ENCODE data around the gene ARHGAP30.
"Not testable (repeated sequence)": the region's sequence is repeated elsewhere in the genome, so short reads cannot be mapped to it uniquely, and the experiment has no call there.

Gene ARHGAP30

GRCh38 chr1:161069731-161070270, at the start of gene ARHGAP30:
TSS of gene ARHGAP30 (minus strand) at chr1:161069891. CDS start at chr1:161069624, 267 bp downstream.
- DNase-seq = no peak

- peak; percentile 66 to 91 for DNase-seq
Observed at GRCh38 chr1:161117759-161118581, 48.3 kb upstream of the ARHGAP30 start, which contains the start of the genes NIT1 and PFDN2. TSS of gene NIT1 (plus strand) at chr1:161118105. CDS start at chr1:161118177, 72 bp downstream. TSS of gene PFDN2 (minus strand) at chr1:161118037. CDS start at chr1:161118026, 11 bp downstream.

DNA sequence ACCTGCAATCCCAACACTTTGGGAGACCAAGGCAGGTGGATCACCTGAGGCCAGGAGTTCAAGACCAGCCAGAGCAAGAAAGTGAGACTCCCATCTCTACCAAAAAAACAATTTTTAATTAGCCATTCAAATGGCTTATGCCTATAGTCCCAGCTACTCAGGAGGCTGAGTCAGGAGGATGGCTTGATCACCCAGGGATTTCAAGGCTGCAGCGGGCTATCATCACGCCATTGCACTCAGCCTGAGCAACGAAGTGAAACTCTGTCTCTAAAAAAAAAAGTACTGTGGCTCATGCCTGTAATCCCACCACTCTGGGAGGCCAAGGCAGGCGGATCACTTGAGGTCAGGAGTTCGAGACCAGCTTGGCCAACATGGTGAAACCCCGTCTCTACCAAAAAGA, 46.3 kb upstream of the ARHGAP30 start:
- DNase-seq = not testable (repeated sequence)

DNA sequence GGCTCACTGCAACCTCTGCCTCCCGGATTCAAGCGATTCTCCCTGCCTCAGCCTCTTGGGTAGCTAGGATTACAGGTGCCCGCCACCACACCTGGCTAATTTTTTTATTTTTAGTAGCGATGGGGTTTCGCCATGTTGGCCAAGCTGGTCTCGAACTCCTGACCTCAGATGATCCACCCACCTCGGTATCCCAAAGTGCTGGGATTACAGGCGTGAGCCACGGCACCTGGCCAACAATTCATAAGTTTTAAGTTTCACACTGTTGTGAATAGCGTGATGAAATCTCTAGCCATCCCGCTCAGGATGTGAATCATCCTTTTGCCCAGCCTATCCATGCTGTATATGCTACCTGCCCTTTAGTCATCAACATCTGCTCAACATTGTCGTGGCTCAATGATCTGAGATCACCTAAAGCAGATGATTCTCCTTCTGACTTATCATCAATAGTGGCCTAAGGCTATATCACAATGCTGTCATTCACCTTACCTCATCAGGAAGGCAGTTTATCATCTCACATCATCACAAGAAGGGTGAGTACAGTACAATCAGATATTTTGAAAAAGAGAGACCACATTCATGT, 45.5 kb upstream of the ARHGAP30 start:
- no peak for DNase-seq

- DNase-seq = no peak
Observed at GRCh38 chr1:161114556-161114955, 44.9 kb upstream of the ARHGAP30 start.

DNA sequence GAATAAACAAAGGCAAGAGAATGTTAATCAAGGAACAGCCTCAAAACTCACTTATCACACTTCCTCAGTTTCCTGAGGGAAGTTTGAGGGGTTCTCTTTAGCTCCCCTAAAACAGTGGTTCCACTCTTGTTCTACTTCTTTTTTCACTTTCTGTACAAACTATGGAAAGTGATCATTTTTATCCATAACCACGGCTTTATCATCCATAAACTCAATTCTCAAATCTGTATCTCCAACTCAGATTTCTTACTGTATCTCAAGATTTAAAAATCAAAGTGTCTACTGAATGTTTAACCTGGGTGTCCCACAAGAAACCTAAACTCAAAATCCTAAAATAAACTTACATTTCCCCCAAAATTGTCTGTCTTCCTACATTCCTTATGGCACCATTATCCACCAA, 44.2 kb upstream of the ARHGAP30 start:
- DNase-seq = no peak

DNA sequence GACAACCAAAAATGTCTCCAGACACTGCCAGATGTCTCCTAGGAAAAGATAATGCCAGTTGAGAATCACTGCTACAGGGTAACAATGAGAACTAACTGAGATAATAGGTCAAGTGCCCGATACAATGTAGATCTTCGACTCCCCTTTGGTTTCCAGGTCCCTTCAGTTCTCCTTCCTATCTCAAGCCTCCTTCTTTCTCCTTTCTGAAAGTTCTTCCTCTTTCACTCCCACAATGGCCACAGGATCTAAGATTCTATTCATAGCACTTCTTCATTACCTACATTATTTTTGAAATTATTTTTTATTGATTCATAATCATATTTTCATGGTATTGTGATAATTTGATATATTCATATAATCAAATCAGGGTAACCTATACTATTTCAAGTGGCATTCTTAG, 41.8 kb upstream of the ARHGAP30 start:
- no peak for DNase-seq

DNA sequence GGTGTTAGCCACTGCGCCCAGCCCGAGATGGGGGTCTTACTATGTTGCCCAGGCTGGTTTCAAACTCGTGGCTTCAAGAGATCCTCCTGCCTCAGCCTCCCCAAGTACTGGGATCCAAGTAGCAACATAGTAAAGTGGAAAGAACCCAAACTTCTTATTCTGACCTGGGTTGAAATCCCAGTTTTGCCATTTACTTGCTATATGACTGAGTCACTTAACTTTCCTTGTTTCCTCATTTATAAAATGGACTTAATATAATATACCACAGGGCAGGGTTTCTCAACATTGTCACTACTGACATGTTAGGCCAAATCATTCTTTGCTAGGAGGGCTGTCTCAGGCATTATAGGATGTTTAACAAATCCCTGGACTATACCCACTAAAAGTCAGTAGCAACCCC, 41.4 kb upstream of the ARHGAP30 start:
- no peak for DNase-seq

GRCh38 chr1:161106431-161106830, 36.7 kb upstream of the ARHGAP30 start:
- no peak for DNase-seq

DNA sequence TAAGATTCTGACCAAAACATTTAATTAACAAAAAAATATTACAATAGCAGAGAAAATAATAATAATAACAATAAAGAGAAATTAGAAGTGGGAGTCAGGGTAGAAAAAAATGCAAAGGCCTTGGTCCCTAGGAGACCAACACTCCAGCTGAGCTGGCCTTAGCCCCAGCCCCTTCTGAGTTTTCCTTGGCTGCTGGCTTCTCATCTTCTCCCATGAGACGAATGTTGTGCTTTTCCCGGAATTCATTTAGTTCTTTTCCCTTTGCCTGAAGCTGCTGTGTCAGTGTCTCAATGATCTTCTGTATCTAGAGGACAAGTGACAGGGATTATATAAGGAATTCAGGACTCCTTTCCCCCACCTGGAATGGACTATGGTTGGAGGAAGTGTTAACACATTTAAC, 30.9 kb upstream of the ARHGAP30 start:
- DNase-seq = no peak

- no peak for DNase-seq
Observed at GRCh38 chr1:161099090-161099802, 29.6 kb upstream of the ARHGAP30 start.

DNA sequence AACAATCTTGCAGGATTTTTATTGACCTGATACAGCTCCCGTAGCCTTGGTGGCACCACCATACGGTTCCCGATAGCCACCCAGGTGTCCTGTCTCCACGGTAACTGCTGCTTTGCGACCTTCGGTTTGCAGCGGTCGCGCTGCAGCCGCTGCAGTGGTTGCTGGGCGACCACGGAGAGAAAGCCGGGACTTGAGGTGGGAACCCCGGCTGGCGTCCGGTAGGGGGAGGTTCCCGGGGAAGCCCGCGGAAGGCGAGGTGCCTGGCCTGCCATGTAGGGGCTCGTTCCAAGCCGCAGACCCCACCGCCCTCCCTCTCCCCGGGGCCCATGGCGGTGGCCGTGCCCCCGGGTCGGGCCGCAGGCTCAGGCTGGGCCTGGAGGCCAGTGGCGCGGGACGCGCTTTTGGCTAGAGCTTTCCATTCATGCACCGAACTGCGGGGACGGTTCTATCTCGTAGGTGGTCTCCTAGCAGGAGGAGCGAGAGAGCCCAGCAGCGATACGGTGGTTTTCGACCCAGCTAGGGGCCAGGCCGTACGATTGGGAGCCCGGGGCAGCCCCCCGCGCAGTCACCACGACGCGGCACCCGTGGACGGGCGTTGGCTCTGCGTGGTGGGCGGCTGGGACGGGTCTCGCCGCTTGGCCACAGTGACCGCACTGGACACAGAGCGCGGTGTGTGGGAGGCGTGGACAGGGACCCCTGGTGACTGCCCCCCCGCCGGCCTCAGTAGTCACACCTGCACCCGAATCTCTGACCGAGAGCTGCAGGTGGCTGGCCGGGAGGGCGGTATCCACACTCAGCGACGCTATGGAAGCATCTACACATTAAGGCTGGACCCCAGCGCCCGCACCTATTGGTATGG, 28.7 kb upstream of the ARHGAP30 start, which contains the start of gene KLHDC9:
Gene KLHDC9, plus strand, starts transcription at position 152 of the 859 bp plus-strand sequence. Its CDS starts 175 bp downstream, at position 327.
- peak; percentile 92 to 97 for DNase-seq

GRCh38 chr1:161096530-161096929, 26.8 kb upstream of the ARHGAP30 start:
- DNase-seq = no peak

GRCh38 chr1:161096015-161096414, 26.3 kb upstream of the ARHGAP30 start:
- no peak for DNase-seq

DNA sequence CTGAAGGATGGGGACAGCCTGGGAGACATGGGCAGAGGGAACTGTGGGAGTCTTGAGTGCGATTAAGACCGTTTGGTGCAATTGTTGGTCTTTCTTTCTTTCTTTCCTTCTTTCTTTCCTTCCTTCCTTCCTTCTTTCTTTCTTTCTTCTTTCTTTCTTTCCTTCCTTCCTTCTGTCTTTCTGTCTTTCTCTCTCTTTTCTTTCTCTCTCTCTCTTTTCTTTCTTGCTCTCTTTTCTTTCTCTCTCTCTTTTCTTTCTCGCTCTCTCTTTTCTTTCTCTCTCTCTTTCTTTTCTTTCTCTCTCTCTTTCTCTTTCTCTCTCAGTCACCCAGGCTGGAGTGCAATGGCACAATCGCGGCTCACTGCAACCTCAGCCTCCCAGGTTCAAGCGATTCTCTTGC, 25.5 kb upstream of the ARHGAP30 start:
- no peak for DNase-seq

- no peak for DNase-seq
Observed at GRCh38 chr1:161094481-161094880, 24.8 kb upstream of the ARHGAP30 start.

DNA sequence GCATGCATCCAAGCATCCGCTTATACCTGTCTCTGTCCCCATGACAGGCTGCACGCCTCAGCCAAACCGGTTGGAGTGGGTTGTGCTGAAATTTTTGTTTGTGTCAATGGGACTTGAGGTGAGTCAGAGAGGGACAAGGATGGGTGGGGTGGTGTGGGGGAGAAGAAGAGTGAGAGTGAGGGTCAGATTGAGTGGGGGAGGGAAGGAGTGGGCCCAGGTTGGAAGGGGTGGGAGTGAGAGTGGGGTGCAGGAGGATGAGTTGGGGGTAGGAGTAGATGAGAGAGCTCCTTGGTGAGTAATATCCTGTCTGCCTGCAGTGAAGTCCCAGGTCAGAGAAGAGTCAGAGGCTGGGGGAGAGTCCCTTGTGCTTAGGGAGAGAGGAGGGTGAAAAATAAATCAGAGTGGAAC, 22.9 kb upstream of the ARHGAP30 start:
- no peak for DNase-seq

GRCh38 chr1:161091796-161092507, 22.3 kb upstream of the ARHGAP30 start:
- DNase-seq = no peak

GRCh38 chr1:161091093-161091492, 21.4 kb upstream of the ARHGAP30 start:
- no peak for DNase-seq

GRCh38 chr1:161090617-161091016, 20.9 kb upstream of the ARHGAP30 start:
- DNase-seq = no peak

GRCh38 chr1:161089938-161090337, 20.2 kb upstream of the ARHGAP30 start:
- DNase-seq = no peak

Measured in SHP77 (cell line).